GM12878 (cell line): ENCODE measurements around the gene PSMD13.

Experiments used
- CTCF ChIP-seq, 3 experiments: IDR thresholded peaks in 2 of 3; conservative IDR thresholded peaks in 1 of 3; 2 replicates each; pipeline ENCODE4 v1.5.1; 2011; ENCODE audit warnings: low read depth in 3 of 3, low read length in 3 of 3, mild to moderate bottlenecking in 3 of 3, control low read depth in 2 of 3, moderate library complexity in 2 of 3, inconsistent platforms in 1 of 3, mixed read lengths in 1 of 3; ENCODE audit not compliant: control insufficient read depth in 2 of 3, insufficient read depth in 1 of 3; ENCODE audit errors: extremely low read depth in 1 of 3
- EZH2 ChIP-seq: IDR thresholded peaks from 2 replicates; pipeline ENCODE4 v1.6.1; 2012; ENCODE audit warnings: low read depth, mild to moderate bottlenecking, control low read depth, inconsistent platforms, low read length, borderline replicate concordance; ENCODE audit not compliant: control insufficient read depth
- NFYB ChIP-seq: IDR thresholded peaks from 2 replicates; pipeline ENCODE4 v1.6.1; 2011; ENCODE audit warnings: low read depth, mild to moderate bottlenecking, low read length, improper control_type of control experiment, moderate library complexity; ENCODE audit not compliant: insufficient read depth
- ZBED1 ChIP-seq: IDR thresholded peaks from 2 replicates; pipeline ENCODE4 v1.6.1; 2016; ENCODE audit warnings: borderline replicate concordance

- TF ChIP-seq NFYB = no peak
- TF ChIP-seq EZH2 = no peak
- TF ChIP-seq CTCF (IDR thresholded peaks at IDR 0.05 in 2 of 3, conservative IDR thresholded peaks at IDR 0.05 in 1 of 3; ENCODE audit: control insufficient read depth in 2 of 3, extremely low read depth in 1 of 3, insufficient read depth in 1 of 3, low read depth in 3 of 3, low read length in 3 of 3) = no peak
- no peak for TF ChIP-seq ZBED1
Measured at GRCh38 chr11:218815-219593, 17.8 kb upstream of the PSMD13 start.
